Left forelimb (tissue), 1 donor: Measurements from ENCODE around the gene KMT2E.
"Not testable (repeated sequence)": the region's sequence is repeated elsewhere in the genome, so short reads cannot be mapped to it uniquely, and the experiment has no call there.

ENCODE experiments used
- DNase-seq: peaks from one replicate; pipeline ENCODE4 v3.0.0-alpha.2; 2018; ENCODE audit warnings: low spot score

The KMT2E gene

GRCh38 chr7:104983076-104983577, 30.9 kb upstream of the KMT2E start:
- DNase-seq = no peak

GRCh38 chr7:104983578-104984539, 30.1 kb upstream of the KMT2E start:
- peak; percentile 93 for DNase-seq

GRCh38 chr7:104984585-104985258, 29.3 kb upstream of the KMT2E start:
- DNase-seq = no peak

GRCh38 chr7:104985259-104985617, 28.8 kb upstream of the KMT2E start:
- DNase-seq = no peak

- no peak for DNase-seq
Observed at GRCh38 chr7:104986628-104987259, 27.3 kb upstream of the KMT2E start.

GRCh38 chr7:104987403-104987802, 26.6 kb upstream of the KMT2E start:
- not testable (repeated sequence) for DNase-seq

GRCh38 chr7:104990983-104991382, 23.0 kb upstream of the KMT2E start:
- no peak for DNase-seq

GRCh38 chr7:104992306-104992705, 21.7 kb upstream of the KMT2E start:
- no peak for DNase-seq

GRCh38 chr7:104993217-104993862, 20.7 kb upstream of the KMT2E start:
- no peak for DNase-seq

GRCh38 chr7:104998040-104998752, 15.8 kb upstream of the KMT2E start:
- DNase-seq = no peak

GRCh38 chr7:105000200-105000599, 13.8 kb upstream of the KMT2E start:
- DNase-seq = no peak

- no peak for DNase-seq
Observed at GRCh38 chr7:105000927-105001336, 13.1 kb upstream of the KMT2E start.

GRCh38 chr7:105001652-105002184, 12.3 kb upstream of the KMT2E start:
- no peak for DNase-seq

- DNase-seq = no peak
Observed at GRCh38 chr7:105003275-105003674, 10.7 kb upstream of the KMT2E start.

GRCh38 chr7:105003872-105004510, 10.0 kb upstream of the KMT2E start:
- no peak for DNase-seq

- DNase-seq = not testable (repeated sequence)
Observed at GRCh38 chr7:105005006-105005405, 9.0 kb upstream of the KMT2E start.

GRCh38 chr7:105005486-105005885, 8.5 kb upstream of the KMT2E start:
- not testable (repeated sequence) for DNase-seq

GRCh38 chr7:105006367-105007136, 7.5 kb upstream of the KMT2E start:
- DNase-seq = no peak

GRCh38 chr7:105007298-105007697, 6.7 kb upstream of the KMT2E start:
- no peak for DNase-seq
